HCT116 (cell line): ENCODE data around the gene VAMP3. TPM values are rescaled to one million over a fixed set of nuclear protein-coding genes. Genes with fewer than 3 reads are reported as not detected.

Source experiments
- ATAC-seq: fragments of 200-7000 bp; cut with Tn5 transposase; 2 replicates; pipeline ENCODE4 v1.9.1; 2020; ENCODE audit warnings: mild to moderate bottlenecking, moderate library complexity
- BruUV-seq: library from RNA; stranded (reverse); fragments of 400-500 nt; replicated peaks from 2 replicates; lab custom pipeline; 2021; lab: Mats Ljungman, UMichigan
- CTCF ChIA-PET: fragments of 300-600 bp; sonication (Branson Sonifier 250); formaldehyde crosslinking; loops from one replicate; lab custom pipeline; 2021; ENCODE audit warnings: antibody characterized with exemption; lab: Charles Lee
- POLR2A ChIA-PET: fragments of 300-600, 350-600 bp; sonication (Branson Sonifier 250); formaldehyde crosslinking; loops from one replicate; lab custom pipeline; 2021; ENCODE audit warnings: antibody characterized with exemption; lab: Charles Lee
- RAD21 ChIA-PET, 2 experiments: fragments of 300-600 bp; sonication (Branson Sonifier 250); formaldehyde crosslinking; loops; one replicate each; lab custom pipeline; 2023; ENCODE audit warnings: low total read pairs in 2 of 2; ENCODE audit not compliant: uncharacterized antibody in 2 of 2, unreplicated experiment in 2 of 2, low non-redundant PET in 1 of 2; lab: Charles Lee
- DNase-seq: peaks from one replicate; pipeline ENCODE4 v3.0.0-alpha.2; 2010; ENCODE audit warnings: low read depth, low spot score
- H2AFZ ChIP-seq: fragments of 200-600 bp; shearing (Covaris generic), sonication (generic); 2 replicates; pipeline ENCODE4 v1.6.1; 2017; ENCODE audit warnings: low read depth, mixed run types, mixed read lengths, antibody characterized with exemption, low read length; ENCODE audit not compliant: poor library complexity, severe bottlenecking
- H3K27ac ChIP-seq: 2 replicates; pipeline ENCODE4 v1.5.1; 2012; ENCODE audit warnings: low read depth, low read length
- H3K27me3 ChIP-seq: fragments of 200-600 bp; sonication (generic); 2 replicates; pipeline ENCODE4 v1.6.1; 2016; ENCODE audit warnings: mixed run types, low read length, mixed read lengths; ENCODE audit not compliant: insufficient read depth
- H3K36me3 ChIP-seq, 2 experiments: fragments of 200-500 bp in 1 of 2; fragments of 200-600 bp in 1 of 2; sonication (Bioruptor generic) in 1 of 2; sonication (generic) in 1 of 2; 2 replicates each; pipeline versions ENCODE4 v1.5.1 to v1.6.1; 2014 to 2016; ENCODE audit warnings: low read length in 2 of 2, inconsistent platforms in 1 of 2, mixed read lengths in 1 of 2, mixed run types in 1 of 2; ENCODE audit not compliant: insufficient read depth in 2 of 2, control insufficient read depth in 1 of 2
- H3K4me1 ChIP-seq, 2 experiments: fragments of 200-600 bp in 1 of 2; sonication (generic) in 1 of 2; 2 replicates each; pipeline versions ENCODE4 v1.5.1 to v1.6.1; 2012 to 2017; ENCODE audit warnings: low read length in 2 of 2, inconsistent platforms in 1 of 2, mild to moderate bottlenecking in 1 of 2, mixed read lengths in 1 of 2, mixed run types in 1 of 2, moderate library complexity in 1 of 2; ENCODE audit not compliant: insufficient read depth in 2 of 2, control insufficient read depth in 1 of 2
- H3K4me2 ChIP-seq: fragments of 200-600 bp; sonication (generic); 2 replicates; pipeline ENCODE4 v1.6.1; 2017; ENCODE audit warnings: mixed run types, low read length, mixed read lengths
- H3K4me3 ChIP-seq, 2 experiments: fragments of 200-600 bp in 1 of 2; sonication (generic) in 1 of 2; replicated peaks in 1 of 2; 2 replicates each; pipeline ENCODE4 v1.5.1; 2011 to 2016; ENCODE audit warnings: low read length in 2 of 2, control low read depth in 1 of 2, low read depth in 1 of 2, mild to moderate bottlenecking in 1 of 2, mixed read lengths in 1 of 2, mixed run types in 1 of 2
- H3K79me2 ChIP-seq: fragments of 200-600 bp; sonication (generic); 2 replicates; pipeline ENCODE4 v1.6.1; 2017; ENCODE audit warnings: mild to moderate bottlenecking, mixed run types, low read length, moderate library complexity, mixed read lengths; ENCODE audit not compliant: insufficient read depth
- H3K9ac ChIP-seq: fragments of 200-600 bp; sonication (generic); 2 replicates; pipeline ENCODE4 v1.6.1; 2016; ENCODE audit warnings: low read length, mixed read lengths
- H3K9me2 ChIP-seq: fragments of 200-600 bp; sonication (generic), shearing (Covaris generic); 2 replicates; pipeline ENCODE4 v1.6.1; 2017; ENCODE audit warnings: mixed run types, mild to moderate bottlenecking, moderate library complexity; ENCODE audit not compliant: insufficient read depth
- H3K9me3 ChIP-seq, 2 experiments: fragments of 200-500 bp in 1 of 2; fragments of 200-600 bp in 1 of 2; sonication (Bioruptor generic) in 1 of 2; sonication (generic) in 1 of 2; 2 replicates each; pipeline ENCODE4 v1.6.1; 2014 to 2017; ENCODE audit warnings: low read length in 2 of 2, mixed read lengths in 2 of 2, inconsistent platforms in 1 of 2, low read depth in 1 of 2, mild to moderate bottlenecking in 1 of 2, mixed run types in 1 of 2, moderate library complexity in 1 of 2; ENCODE audit not compliant: control insufficient read depth in 1 of 2, insufficient read depth in 1 of 2
- H4K20me1 ChIP-seq: fragments of 200-600 bp; sonication (generic), shearing (Covaris generic); 2 replicates; pipeline ENCODE4 v1.6.1; 2017; ENCODE audit warnings: mixed run types, mild to moderate bottlenecking, moderate library complexity; ENCODE audit not compliant: insufficient read depth
- CBX3 ChIP-seq: IDR thresholded peaks from 2 replicates; pipeline ENCODE4 v1.6.1; 2012; ENCODE audit warnings: low read depth
- FOSL1 ChIP-seq: IDR thresholded peaks from 2 replicates; pipeline ENCODE4 v1.6.1; 2012; ENCODE audit warnings: low read depth
- SP1 ChIP-seq: IDR thresholded peaks from 2 replicates; pipeline ENCODE4 v1.6.1; 2012; ENCODE audit warnings: low read depth
- intact Hi-C: fragments of 100-400 bp; cut with micrococcal nuclease; formaldehyde crosslinking; loops from 2 replicates; pipeline ENCODE4 v1.10.0; 2022
- total RNA-seq: library from RNA; stranded (reverse); gene quantifications from one replicate; pipeline ENCODE4 v1.2.1, GENCODE V29; 2021; ENCODE audit not compliant: unreplicated experiment
- TF ChIP-seq, protein P1 (sequence below): IDR thresholded peaks from 2 replicates; pipeline ENCODE4 v1.6.1; 2011; ENCODE audit warnings: mild to moderate bottlenecking, low read length, moderate library complexity; ENCODE audit not compliant: insufficient replicate concordance; ENCODE audit errors: extremely low read depth

VAMP3 gene
- total RNA-seq, 1 experiment from 2014 or later: 79.3 TPM

GRCh38 chr1:7783826-7784491 is 12.9 kb downstream of the VAMP3 start, which contains the start of gene PER3 (continued):
- TF ChIP-seq SP1: peak; percentile 78
- TF ChIP-seq FOSL1: no peak

DNA sequence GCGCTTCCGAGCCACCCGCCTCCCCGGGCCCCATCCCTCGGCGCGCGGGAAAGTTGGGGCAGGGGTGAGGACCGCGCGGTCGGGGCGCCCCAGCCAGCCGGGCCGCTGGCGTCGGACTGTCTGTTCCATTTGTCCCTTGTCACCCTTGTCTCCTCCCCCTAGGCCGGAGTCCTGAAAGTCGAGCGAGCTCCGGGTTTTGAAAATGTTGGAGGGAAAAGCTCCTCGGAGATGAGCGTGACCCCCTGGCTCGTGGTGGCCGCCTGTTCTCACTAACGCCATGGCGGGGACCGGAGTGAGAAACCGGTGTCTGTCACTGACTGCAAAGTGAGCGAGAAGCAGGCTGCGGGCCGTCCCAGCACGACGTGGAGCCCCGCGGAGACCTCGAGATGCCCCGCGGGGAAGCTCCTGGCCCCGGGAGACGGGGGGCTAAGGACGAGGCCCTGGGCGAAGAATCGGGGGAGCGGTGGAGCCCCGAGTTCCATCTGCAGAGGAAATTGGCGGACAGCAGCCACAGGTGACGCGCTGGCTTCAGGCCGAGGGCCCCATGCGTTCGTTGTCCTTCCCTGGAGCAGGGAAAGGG is 13.5 kb downstream of the VAMP3 start:
- H3K4me2 ChIP-seq: peak overlapping the region; percentile 22; the same call in 1 of the 2 replicates

More for the DNA sequence above, 13.5 kb downstream of the VAMP3 start:
- CTCF ChIA-PET: no interaction called here
- Histone ChIP-seq H3K9ac (no peak overlapping the region), H3K9me2 (no peaks in the 10 kb centered on the region), H3K4me1 (peaks cover 0 to 13% of the 10 kb centered on the region in 2 experiments; a peak in 3 of 4 replicates)
- RAD21 ChIA-PET: no interaction called here
- no peak for TF ChIP-seq CBX3
- TF ChIP-seq, protein P1, sequence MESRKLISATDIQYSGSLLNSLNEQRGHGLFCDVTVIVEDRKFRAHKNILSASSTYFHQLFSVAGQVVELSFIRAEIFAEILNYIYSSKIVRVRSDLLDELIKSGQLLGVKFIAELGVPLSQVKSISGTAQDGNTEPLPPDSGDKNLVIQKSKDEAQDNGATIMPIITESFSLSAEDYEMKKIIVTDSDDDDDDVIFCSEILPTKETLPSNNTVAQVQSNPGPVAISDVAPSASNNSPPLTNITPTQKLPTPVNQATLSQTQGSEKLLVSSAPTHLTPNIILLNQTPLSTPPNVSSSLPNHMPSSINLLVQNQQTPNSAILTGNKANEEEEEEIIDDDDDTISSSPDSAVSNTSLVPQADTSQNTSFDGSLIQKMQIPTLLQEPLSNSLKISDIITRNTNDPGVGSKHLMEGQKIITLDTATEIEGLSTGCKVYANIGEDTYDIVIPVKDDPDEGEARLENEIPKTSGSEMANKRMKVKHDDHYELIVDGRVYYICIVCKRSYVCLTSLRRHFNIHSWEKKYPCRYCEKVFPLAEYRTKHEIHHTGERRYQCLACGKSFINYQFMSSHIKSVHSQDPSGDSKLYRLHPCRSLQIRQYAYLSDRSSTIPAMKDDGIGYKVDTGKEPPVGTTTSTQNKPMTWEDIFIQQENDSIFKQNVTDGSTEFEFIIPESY: no peak
- TF ChIP-seq, all 23 proteins: peak for 0
- H3K9me3 ChIP-seq: no peaks in the 10 kb centered on the region
- DNase-seq (no peak), ATAC-seq (no peak)
- peak overlapping the region; percentile 64; the same call in 1 of the 2 replicates for H3K27ac ChIP-seq
- intact Hi-C loops: loop anchor here (5.0 kb wide), 1 partner anchor 178 kb away; the partner anchor contains the start of gene PARK7
- H3K36me3 ChIP-seq: peaks cover 0 to 8% of the 10 kb centered on the region in 2 experiments; a peak in 3 of 4 replicates
- no peak overlapping the region for H3K4me3 ChIP-seq
- H3K79me2 ChIP-seq: no peaks in the 10 kb centered on the region
- H4K20me1 ChIP-seq: no peaks in the 10 kb centered on the region
- POLR2A ChIA-PET: no interaction called here
- no peak overlapping the region for H2AFZ ChIP-seq
- BruUV-seq: no TSS peak
- no peaks in the 10 kb centered on the region for H3K27me3 ChIP-seq
